H54 (cell line): Measurements from ENCODE around the gene CDH24.

Experiments used
- DNase-seq: peaks from one replicate; pipeline ENCODE4 v3.0.0; 2011; ENCODE audit warnings: low spot score, mixed read lengths; ENCODE audit not compliant: insufficient read length
- FAIRE-seq: peaks from 3 replicates; lab custom pipeline; 2011; peaks lifted over from hg19 to GRCh38; lab: Jason Lieb, UNC
- POLR2A ChIP-seq: IDR thresholded peaks from 2 replicates; pipeline ENCODE4 v1.6.1; 2011; ENCODE audit warnings: low read depth, mild to moderate bottlenecking, low read length

The CDH24 gene

DNA sequence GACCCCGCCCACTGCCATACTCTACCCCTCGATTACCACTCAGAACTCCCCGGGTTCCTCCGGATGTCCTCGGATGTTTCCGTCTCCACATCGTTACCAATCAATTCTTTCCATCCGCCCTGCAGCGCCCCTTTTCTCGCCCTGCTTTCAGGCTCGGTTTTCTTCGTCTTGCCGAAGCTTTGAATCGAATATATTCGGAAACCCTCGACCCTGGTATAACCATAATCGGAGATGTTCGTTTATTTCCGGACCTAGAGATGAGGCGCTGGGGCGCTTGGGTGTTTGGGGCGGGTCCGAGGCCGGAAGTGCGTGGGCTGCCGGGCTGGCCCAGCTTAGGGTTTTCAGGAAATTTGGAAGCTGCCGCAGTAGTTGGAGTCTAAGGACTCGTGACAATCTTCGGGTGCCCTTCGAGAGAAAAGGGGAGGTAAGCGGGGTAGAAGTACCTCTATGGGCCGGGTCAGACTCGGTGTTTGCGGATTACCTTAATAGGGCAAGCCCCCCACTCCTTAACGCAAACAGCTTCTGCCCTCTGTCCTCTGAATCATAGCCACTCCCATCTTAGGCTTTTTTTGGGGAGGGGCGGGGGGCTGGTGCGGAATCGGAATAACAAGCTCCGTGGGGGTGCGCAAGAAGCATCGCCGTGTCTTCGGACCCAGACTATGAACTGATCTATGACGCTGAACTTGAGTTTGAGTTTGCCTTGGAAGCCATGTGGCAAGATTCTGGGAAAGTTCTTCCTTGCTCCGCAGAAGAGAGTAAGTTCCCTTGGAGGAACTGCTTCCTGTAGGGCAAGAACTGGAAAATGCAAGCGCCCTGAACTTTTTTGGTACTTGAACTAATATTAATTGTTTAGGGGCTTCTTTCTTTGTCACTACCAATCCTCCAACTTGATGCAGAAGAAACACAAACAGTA is 38.1 kb upstream of the CDH24 start, which contains the start of gene C14orf119:
Gene C14orf119 (plus strand): TSS at position 310 of the 913 bp plus-strand sequence. CDS start 2,154 bp downstream, outside the sequence.
- DNase-seq (peak; percentile 72), FAIRE-seq (peak; percentile 91)
- TF ChIP-seq POLR2A = peak; percentile 56; the same call in 1 of the 2 replicates

GRCh38 chr14:23094666-23095195 is 37.4 kb upstream of the CDH24 start, which contains the start of gene ACIN1:
Gene ACIN1 (minus strand): TSS chr14:23095136. CDS start chr14:23095112, 24 bp downstream.
- DNase-seq = peak; percentile 29
- FAIRE-seq = no peak
- TF ChIP-seq POLR2A = peak; percentile 54

GRCh38 chr14:23093991-23094665 is 36.8 kb upstream of the CDH24 start:
- FAIRE-seq (no peak), DNase-seq (no peak)
- no peak for TF ChIP-seq POLR2A

DNA sequence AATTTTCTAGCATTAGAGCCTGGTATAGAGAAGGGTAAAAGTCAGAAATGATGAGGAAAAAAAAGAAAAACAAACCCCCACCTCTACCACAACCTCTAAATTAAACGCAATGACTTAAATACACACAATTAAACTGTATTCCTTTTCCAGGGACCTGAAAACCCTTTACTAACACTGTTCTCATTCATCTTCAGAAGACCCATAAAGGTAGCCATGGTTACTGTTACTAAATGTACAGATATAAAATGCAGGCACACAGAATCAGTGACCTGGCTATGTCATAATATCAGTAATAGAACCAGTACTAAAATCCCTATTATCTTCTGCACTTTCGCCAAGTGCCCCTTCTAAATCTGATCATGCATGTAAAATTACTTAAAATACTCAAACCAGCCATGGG is 36.2 kb upstream of the CDH24 start:
- DNase-seq (no peak), FAIRE-seq (no peak)
- no peak for TF ChIP-seq POLR2A

GRCh38 chr14:23093104-23093503 is 35.8 kb upstream of the CDH24 start:
- no peak for DNase-seq
- no peak for FAIRE-seq
- TF ChIP-seq POLR2A = no peak

GRCh38 chr14:23091294-23092225 is 34.2 kb upstream of the CDH24 start:
- no peak for TF ChIP-seq POLR2A
- DNase-seq (no peak), FAIRE-seq (no peak)

DNA sequence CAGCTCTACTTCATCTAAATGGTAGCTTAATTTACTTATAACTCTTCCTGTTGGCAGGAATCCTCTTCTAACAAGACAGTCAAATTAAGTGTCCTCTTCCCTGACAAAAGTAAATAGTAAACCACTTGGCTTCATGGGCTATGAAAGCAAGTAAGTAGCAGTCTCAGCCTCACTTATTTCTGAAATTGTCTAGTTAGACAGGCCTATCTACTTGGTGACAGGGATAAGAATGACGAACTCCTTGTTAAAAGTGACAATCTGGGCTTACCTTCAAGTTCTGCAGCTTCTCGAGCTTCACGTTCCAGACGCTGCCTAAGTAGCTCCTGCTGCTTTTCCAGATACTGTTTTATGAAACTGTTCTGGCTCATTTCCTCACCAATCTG is 32.9 kb upstream of the CDH24 start:
- no peak for DNase-seq
- TF ChIP-seq POLR2A = no peak
- FAIRE-seq = no peak

GRCh38 chr14:23089498-23090253 is 32.4 kb upstream of the CDH24 start:
- no peak for TF ChIP-seq POLR2A
- DNase-seq (no peak), FAIRE-seq (no peak)

GRCh38 chr14:23086565-23086964 is 29.2 kb upstream of the CDH24 start:
- DNase-seq (no peak), FAIRE-seq (no peak)

DNA sequence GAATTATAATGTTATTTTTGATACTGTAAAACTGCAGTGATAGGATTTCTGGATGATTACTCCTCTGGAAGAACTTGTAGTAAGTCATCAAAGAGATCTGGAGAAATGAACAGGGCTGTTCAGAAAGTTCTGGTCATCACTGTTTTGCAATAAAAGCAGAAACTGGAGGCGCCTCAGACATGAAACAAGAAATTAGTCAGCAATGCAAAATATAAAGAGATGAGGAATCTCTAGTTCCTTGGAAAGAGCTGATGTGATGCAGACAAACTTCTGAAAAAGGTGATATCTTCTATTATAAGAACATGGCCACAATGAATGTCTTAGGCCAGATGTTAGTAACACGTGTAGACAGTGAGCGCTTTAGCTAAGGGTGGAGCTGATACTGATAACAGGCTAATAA is 28.1 kb upstream of the CDH24 start:
- DNase-seq (no peak), FAIRE-seq (no peak)
- TF ChIP-seq POLR2A = no peak

More at GRCh38 chr14:23086565-23086964, 29.2 kb upstream of the CDH24 start:
- TF ChIP-seq POLR2A = no peak

- DNase-seq = no peak
- FAIRE-seq = no peak
- no peak for TF ChIP-seq POLR2A
Measured at GRCh38 chr14:23080474-23080873, 23.2 kb upstream of the CDH24 start.

DNA sequence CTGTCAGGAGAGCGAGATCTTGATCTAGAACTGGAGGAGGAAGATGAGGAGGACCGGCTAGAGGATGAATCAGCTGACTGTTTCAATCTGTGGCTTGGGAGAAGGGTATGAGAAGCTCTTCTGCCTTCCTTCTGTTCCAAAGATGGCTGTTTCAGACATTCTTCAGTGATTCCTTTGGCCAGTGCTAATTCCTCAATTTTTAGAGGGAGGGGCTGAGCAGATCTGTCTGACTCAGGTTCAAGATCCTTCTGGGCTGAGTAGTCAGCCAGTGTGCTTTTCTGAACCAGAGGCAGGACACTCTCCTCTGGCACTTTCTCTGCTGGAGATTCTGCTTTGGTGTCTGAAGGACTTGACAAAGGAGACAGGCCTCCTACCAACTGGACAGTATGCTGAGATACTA is 22.4 kb upstream of the CDH24 start:
- TF ChIP-seq POLR2A = no peak
- FAIRE-seq (no peak), DNase-seq (no peak)
